ENCODE results near the gene ZNF273. TPM values are rescaled to one million over a fixed set of nuclear protein-coding genes. Genes with fewer than 3 reads are reported as not detected.
"Not testable (repeated sequence)": the region's sequence is repeated elsewhere in the genome, so short reads cannot be mapped to it uniquely, and the experiment has no call there.

The ZNF273 gene
- total RNA-seq, 1 donor from 2014 or later: 3.8 TPM

DNA sequence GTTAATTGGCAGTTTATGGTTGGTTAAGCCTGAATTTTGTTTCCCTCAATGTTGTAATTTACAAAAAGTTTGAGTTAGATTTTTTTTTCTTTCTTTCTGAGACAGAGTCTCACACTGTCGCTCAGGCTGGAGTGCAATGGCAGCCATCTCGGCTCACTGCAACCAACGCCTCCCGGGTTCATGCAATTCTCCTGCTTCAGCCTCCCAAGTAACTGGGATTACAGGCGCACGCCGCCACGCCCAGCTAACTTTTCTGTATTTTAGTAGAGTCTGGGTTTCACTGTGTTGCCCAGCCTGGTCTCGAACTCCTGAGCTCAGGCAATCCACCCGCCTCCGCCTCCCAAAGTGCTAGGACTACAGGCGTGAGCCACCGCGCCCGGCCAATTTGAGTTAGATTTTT lies 935 bp downstream of the ZNF273 start:
- DNase-seq (ENCODE audit: low read depth): no peak
- TF ChIP-seq, protein P1, sequence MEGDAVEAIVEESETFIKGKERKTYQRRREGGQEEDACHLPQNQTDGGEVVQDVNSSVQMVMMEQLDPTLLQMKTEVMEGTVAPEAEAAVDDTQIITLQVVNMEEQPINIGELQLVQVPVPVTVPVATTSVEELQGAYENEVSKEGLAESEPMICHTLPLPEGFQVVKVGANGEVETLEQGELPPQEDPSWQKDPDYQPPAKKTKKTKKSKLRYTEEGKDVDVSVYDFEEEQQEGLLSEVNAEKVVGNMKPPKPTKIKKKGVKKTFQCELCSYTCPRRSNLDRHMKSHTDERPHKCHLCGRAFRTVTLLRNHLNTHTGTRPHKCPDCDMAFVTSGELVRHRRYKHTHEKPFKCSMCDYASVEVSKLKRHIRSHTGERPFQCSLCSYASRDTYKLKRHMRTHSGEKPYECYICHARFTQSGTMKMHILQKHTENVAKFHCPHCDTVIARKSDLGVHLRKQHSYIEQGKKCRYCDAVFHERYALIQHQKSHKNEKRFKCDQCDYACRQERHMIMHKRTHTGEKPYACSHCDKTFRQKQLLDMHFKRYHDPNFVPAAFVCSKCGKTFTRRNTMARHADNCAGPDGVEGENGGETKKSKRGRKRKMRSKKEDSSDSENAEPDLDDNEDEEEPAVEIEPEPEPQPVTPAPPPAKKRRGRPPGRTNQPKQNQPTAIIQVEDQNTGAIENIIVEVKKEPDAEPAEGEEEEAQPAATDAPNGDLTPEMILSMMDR (IDR thresholded peaks at IDR 0.05; ENCODE audit: insufficient read depth, low read length, poor library complexity, severe bottlenecking): no peak
- peak overlapping the region; percentile 84 for H3K4me3 ChIP-seq (ENCODE audit: low read depth, low read length)
- no peaks in the 10 kb centered on the region for H3K27me3 ChIP-seq (ENCODE audit: control insufficient read depth, insufficient read depth, low read length)
- H3K36me3 ChIP-seq (ENCODE audit: control insufficient read depth, insufficient read depth, low read length): no peaks in the 10 kb centered on the region

DNA sequence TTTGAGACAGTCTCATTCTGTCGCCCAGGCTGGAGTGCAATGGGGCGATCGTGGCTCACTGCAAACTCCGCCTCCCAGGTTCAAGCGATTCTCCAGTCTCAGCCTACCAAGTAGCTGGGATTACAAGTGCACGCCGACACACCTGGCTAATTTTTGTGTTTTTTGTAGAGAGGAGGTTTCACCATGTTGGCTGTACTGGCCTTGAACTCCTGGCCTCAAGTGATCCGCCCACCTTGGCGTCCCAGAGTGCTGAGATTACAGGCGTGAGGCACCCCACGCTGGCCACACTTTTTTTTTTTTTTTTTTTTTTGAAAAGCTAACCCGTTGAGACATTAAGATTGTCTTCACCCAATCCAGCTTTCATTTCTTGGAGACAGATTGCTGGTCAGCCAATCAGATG lies 2.1 kb downstream of the ZNF273 start:
- no peak overlapping the region for H3K4me3 ChIP-seq (ENCODE audit: low read depth, low read length)
- no peak for DNase-seq (ENCODE audit: low read depth)
- no peaks in the 10 kb centered on the region for H3K27me3 ChIP-seq (ENCODE audit: control insufficient read depth, insufficient read depth, low read length)
- TF ChIP-seq, protein P1 (IDR thresholded peaks at IDR 0.05; ENCODE audit: insufficient read depth, low read length, poor library complexity, severe bottlenecking): no peak
- H3K36me3 ChIP-seq (ENCODE audit: control insufficient read depth, insufficient read depth, low read length): no peaks in the 10 kb centered on the region

DNA sequence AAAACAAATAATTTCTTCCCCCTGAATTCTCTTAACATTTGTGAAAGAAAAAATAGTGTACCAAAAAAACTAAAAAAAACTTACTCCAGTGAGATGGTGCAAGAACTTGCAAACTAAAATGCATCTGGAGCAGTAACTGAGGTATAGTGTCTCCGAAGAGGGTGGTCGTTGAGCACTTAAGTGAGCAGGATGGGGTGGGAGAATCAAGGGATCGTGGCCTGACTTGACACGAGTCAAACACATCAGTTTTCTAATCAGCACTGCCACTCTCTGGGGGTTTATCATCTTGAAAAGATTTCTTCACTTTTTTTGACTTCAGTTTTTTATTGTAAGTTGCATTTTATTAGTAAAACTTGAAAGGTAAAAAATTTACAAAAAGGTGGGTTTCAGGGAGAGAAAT lies 2.5 kb downstream of the ZNF273 start:
- Histone ChIP-seq H3K36me3 (ENCODE audit: control insufficient read depth, insufficient read depth, low read length) (no peaks in the 10 kb centered on the region), H3K27me3 (ENCODE audit: control insufficient read depth, insufficient read depth, low read length) (no peaks in the 10 kb centered on the region)
- TF ChIP-seq, protein P1 (IDR thresholded peaks at IDR 0.05; ENCODE audit: insufficient read depth, low read length, poor library complexity, severe bottlenecking): no peak

DNA sequence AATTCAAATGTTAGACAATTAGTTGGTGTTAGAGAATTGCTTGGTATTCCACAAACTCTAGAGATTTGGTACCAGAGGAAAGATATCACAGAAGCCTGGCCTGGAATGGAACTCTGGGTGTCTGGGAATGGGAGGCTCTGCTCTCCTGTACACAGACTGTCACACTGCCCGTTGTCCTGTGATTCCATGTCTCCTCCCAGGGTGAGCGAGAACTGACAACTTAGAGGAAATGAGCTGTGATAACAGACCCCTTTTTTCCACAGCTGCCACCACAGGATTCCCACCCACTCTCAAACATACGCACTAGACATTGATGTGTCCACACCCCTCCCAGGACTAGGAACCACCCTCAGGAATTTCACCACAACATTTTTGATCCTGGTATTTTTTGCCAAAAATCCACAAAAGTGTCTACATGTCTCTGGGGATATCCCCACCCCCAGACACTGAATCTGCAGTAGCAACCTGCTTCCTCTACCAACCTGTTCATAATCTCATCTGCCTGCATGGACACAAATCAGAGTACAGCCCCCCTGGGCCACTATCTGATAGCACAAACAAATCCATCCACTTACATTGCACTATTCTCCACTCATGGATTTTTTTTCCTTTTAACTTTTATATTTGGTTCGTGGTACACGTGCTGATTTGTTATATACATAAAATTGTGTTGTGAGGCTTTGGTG lies 4.7 kb downstream of the ZNF273 start:
- Histone ChIP-seq H3K27me3 (ENCODE audit: control insufficient read depth, insufficient read depth, low read length) (no peaks in the 10 kb centered on the region), H3K4me3 (ENCODE audit: low read depth, low read length) (no peak overlapping the region), H3K36me3 (ENCODE audit: control insufficient read depth, insufficient read depth, low read length) (no peaks in the 10 kb centered on the region)
- TF ChIP-seq, protein P1 (IDR thresholded peaks at IDR 0.05; ENCODE audit: insufficient read depth, low read length, poor library complexity, severe bottlenecking): no peak
- DNase-seq (ENCODE audit: low read depth): no peak

More for the DNA sequence above, 2.5 kb downstream of the ZNF273 start:
- DNase-seq (ENCODE audit: low read depth): no peak
- no peak overlapping the region for H3K4me3 ChIP-seq (ENCODE audit: low read depth, low read length)

- no peak overlapping the region for H3K4me3 ChIP-seq (ENCODE audit: low read depth, low read length)
- no peak for DNase-seq (ENCODE audit: low read depth)
- no peaks in the 10 kb centered on the region for H3K27me3 ChIP-seq (ENCODE audit: control insufficient read depth, insufficient read depth, low read length)
- no peaks in the 10 kb centered on the region for H3K36me3 ChIP-seq (ENCODE audit: control insufficient read depth, insufficient read depth, low read length)
- TF ChIP-seq, protein P1 (IDR thresholded peaks at IDR 0.05; ENCODE audit: insufficient read depth, low read length, poor library complexity, severe bottlenecking): no peak
Observed at GRCh38 chr7:64908358-64908757, 5.3 kb downstream of the ZNF273 start.

DNA sequence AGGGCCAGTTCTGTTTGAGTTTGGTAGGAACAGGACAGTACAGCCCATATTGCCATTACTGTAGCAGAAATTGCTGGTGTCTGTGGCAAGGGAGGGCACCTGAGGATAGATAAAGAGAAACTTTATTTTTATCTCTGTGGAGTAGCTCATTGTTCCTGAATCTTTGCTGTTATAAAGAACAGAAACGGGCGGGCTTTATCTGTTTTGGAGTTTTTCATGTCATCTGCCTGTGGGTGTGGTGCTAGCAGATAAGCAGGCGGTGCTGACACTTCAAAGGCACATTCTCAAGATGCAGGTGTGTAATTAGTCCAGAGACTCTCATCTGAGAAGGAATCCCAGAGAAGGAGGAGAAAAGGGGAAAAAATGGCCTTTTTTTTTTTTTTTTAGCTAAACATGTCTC lies 11.5 kb downstream of the ZNF273 start:
- DNase-seq (ENCODE audit: low read depth): no peak
- no peaks in the 10 kb centered on the region for H3K36me3 ChIP-seq (ENCODE audit: control insufficient read depth, insufficient read depth, low read length)
- TF ChIP-seq, protein P1 (IDR thresholded peaks at IDR 0.05; ENCODE audit: insufficient read depth, low read length, poor library complexity, severe bottlenecking): no peak
- H3K27me3 ChIP-seq (ENCODE audit: control insufficient read depth, insufficient read depth, low read length): no peaks in the 10 kb centered on the region
- no peak overlapping the region for H3K4me3 ChIP-seq (ENCODE audit: low read depth, low read length)

DNA sequence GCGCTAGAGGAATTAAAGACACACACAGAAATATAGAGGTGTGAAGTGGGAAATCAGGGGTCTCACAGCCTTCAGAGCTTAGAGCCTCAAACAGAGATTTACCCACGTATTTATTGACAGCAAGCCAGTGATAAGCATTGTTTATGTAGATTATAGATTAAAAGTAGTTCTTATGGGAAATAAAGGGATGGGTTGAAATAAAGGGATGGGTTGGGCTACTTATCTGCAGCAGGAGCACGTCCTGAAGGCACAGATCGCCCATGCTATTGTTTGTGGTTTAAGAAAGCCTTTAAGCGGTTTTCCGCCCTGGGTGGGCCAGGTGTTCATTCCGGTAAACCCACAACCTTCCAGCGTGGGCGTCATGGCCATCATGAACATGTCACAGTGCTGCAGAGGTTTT lies 12.2 kb downstream of the ZNF273 start:
- not testable (repeated sequence) for H3K27me3 ChIP-seq (ENCODE audit: control insufficient read depth, insufficient read depth, low read length); H3K4me3 ChIP-seq (ENCODE audit: low read depth, low read length); DNase-seq (ENCODE audit: low read depth); H3K36me3 ChIP-seq (ENCODE audit: control insufficient read depth, insufficient read depth, low read length)

- not testable (repeated sequence) for H3K27me3 ChIP-seq (ENCODE audit: control insufficient read depth, insufficient read depth, low read length); DNase-seq (ENCODE audit: low read depth); H3K4me3 ChIP-seq (ENCODE audit: low read depth, low read length); H3K36me3 ChIP-seq (ENCODE audit: control insufficient read depth, insufficient read depth, low read length)
Observed at GRCh38 chr7:64928252-64929187, 25.4 kb downstream of the ZNF273 start.
